ENCODE data around the gene ANKRD61. TPM values are rescaled to one million over a fixed set of nuclear protein-coding genes. Genes with fewer than 3 reads are reported as not detected.

ANKRD61 gene
- polyA plus RNA-seq, 1 of the 3 experiments (the other 2 are of a cell fraction): 0.53 TPM

DNA sequence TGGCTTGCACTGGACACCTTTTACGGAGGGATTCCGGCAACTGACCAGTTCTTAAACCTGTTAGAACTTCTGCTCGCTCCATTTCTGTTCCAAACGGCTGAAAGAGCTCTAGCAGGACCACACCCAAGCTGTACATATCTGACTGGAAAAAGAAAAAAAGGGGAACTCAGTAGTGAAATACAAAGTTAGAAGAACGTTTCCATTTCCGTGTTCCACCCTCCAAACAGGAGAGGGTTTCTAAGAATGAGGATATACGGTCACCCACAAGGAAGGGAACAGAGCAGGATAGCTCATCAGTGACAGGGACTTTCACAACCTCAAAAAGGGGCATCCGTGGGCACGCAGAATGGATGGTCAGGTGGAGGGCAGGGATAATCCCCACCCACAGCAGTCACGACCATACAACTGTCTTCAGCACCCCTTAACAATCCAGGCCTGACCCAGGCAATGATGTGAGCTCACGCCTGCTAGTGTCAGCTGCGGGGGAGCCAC lies 4.3 kb upstream of the ANKRD61 start (continued):
- TF ChIP-seq, protein P1, sequence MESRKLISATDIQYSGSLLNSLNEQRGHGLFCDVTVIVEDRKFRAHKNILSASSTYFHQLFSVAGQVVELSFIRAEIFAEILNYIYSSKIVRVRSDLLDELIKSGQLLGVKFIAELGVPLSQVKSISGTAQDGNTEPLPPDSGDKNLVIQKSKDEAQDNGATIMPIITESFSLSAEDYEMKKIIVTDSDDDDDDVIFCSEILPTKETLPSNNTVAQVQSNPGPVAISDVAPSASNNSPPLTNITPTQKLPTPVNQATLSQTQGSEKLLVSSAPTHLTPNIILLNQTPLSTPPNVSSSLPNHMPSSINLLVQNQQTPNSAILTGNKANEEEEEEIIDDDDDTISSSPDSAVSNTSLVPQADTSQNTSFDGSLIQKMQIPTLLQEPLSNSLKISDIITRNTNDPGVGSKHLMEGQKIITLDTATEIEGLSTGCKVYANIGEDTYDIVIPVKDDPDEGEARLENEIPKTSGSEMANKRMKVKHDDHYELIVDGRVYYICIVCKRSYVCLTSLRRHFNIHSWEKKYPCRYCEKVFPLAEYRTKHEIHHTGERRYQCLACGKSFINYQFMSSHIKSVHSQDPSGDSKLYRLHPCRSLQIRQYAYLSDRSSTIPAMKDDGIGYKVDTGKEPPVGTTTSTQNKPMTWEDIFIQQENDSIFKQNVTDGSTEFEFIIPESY (IDR thresholded peaks at IDR 0.05; ENCODE audit: borderline replicate concordance, low read depth): no peak
- TF ChIP-seq NRF1 (IDR thresholded peaks at IDR 0.05; ENCODE audit: low read depth, low read length) (no peak), RFX5 (IDR thresholded peaks at IDR 0.05; ENCODE audit: low read length) (no peak), EZH2phosphoT487 (IDR thresholded peaks at IDR 0.05; ENCODE audit: borderline replicate concordance, low read depth) (no peak), JUND (IDR thresholded peaks at IDR 0.05) (no peak)

DNA sequence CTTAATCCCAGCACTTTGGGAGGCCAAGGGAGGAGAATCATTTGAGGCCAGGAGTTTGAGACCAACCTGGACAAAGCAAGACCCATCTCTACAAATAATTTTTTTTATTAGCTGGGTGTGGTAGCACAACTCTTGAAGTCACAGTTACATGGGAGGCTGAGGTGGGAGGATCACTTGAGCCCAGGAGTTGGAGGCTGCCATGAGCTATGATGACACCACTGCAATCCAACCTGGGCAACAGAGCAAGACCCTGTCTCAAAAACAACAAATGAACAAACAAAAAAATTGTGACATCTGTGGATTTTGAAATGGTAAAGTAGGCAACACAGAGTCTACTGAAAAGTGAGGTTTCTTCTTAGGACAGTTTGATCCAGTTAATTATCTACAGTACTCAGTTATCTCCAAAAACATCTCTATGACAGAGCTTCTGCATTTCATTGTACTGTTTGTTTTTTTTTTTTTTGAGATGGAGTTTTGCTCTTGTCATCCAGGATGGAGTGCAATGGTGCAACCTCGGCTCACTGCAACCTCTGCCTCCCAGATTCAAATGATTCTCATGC lies 3.3 kb upstream of the ANKRD61 start:
- no peaks in the 10 kb centered on the region for H3K9me3 ChIP-seq
- no peak overlapping the region for H3K4me2 ChIP-seq
- ChIA-PET POLR2A (no interaction called here), CTCF (interaction anchor here (0.6 to 2.4 kb wide), 6 partner anchors 9 to 148 kb away, joined by 3 to 8 read pairs (median 4); no protein-coding TSS in a partner anchor)
- no peaks in the 10 kb centered on the region for H3K9me2 ChIP-seq
- no peak overlapping the region for H2AFZ ChIP-seq (ENCODE audit: low read depth)
- no peak for DNase-seq
- WGBS (ENCODE audit: low lambda C conversion rate): 91% methylated on average over 1 of the region's 1 CpG
- H3K4me3 ChIP-seq (ENCODE audit: low read depth in 2 of 2, low read length in 1 of 2): no peak overlapping the region
- H3K36me3 ChIP-seq (replicated peaks in 1 of 2; ENCODE audit: control insufficient read depth in 1 of 2, insufficient read depth in 2 of 2, low read length in 1 of 2): peaks cover 65 to 69% of the 10 kb centered on the region in 2 experiments
- peaks cover 15% of the 10 kb centered on the region for H3F3A ChIP-seq (replicated peaks; ENCODE audit: insufficient read depth)
- H4K20me1 ChIP-seq (ENCODE audit: insufficient read depth): no peaks in the 10 kb centered on the region
- H3K79me2 ChIP-seq (ENCODE audit: insufficient read depth): peaks cover 20% of the 10 kb centered on the region
- no peaks in the 10 kb centered on the region; a peak in 1 of 4 replicates for H3K4me1 ChIP-seq (ENCODE audit: control insufficient read depth in 1 of 2, insufficient read depth in 2 of 2, low read depth in 1 of 2, low read length in 1 of 2)
- H3K27ac ChIP-seq (ENCODE audit: low read depth in 2 of 2, low read length in 1 of 2): no peak overlapping the region
- H3K9ac ChIP-seq: no peak overlapping the region
- H3K27me3 ChIP-seq (ENCODE audit: insufficient read depth): no peaks in the 10 kb centered on the region
- TF ChIP-seq MXI1 (IDR thresholded peaks at IDR 0.05; ENCODE audit: low read depth, low read length): no peak
- TF ChIP-seq CHD2 (IDR thresholded peaks at IDR 0.05; ENCODE audit: low read length, partially characterized antibody): no peak
- no peak for TF ChIP-seq ELF1 (IDR thresholded peaks at IDR 0.05)
- no peak for TF ChIP-seq EP300 (IDR thresholded peaks at IDR 0.05; ENCODE audit: borderline replicate concordance in 1 of 2, low read depth in 1 of 2, low read length in 1 of 2)
- no peak for TF ChIP-seq TAF1 (IDR thresholded peaks at IDR 0.05; ENCODE audit: borderline replicate concordance, low read depth, low read length)
- TF ChIP-seq EZH2phosphoT487 (IDR thresholded peaks at IDR 0.05; ENCODE audit: borderline replicate concordance, low read depth): no peak
- TF ChIP-seq FOXM1 (IDR thresholded peaks at IDR 0.05; ENCODE audit: low read depth): no peak
- TF ChIP-seq RAD21 (IDR thresholded peaks at IDR 0.05; ENCODE audit: low read length): no peak
- TF ChIP-seq, protein P2, sequence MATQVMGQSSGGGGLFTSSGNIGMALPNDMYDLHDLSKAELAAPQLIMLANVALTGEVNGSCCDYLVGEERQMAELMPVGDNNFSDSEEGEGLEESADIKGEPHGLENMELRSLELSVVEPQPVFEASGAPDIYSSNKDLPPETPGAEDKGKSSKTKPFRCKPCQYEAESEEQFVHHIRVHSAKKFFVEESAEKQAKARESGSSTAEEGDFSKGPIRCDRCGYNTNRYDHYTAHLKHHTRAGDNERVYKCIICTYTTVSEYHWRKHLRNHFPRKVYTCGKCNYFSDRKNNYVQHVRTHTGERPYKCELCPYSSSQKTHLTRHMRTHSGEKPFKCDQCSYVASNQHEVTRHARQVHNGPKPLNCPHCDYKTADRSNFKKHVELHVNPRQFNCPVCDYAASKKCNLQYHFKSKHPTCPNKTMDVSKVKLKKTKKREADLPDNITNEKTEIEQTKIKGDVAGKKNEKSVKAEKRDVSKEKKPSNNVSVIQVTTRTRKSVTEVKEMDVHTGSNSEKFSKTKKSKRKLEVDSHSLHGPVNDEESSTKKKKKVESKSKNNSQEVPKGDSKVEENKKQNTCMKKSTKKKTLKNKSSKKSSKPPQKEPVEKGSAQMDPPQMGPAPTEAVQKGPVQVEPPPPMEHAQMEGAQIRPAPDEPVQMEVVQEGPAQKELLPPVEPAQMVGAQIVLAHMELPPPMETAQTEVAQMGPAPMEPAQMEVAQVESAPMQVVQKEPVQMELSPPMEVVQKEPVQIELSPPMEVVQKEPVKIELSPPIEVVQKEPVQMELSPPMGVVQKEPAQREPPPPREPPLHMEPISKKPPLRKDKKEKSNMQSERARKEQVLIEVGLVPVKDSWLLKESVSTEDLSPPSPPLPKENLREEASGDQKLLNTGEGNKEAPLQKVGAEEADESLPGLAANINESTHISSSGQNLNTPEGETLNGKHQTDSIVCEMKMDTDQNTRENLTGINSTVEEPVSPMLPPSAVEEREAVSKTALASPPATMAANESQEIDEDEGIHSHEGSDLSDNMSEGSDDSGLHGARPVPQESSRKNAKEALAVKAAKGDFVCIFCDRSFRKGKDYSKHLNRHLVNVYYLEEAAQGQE (IDR thresholded peaks at IDR 0.05; ENCODE audit: low read depth, low read length): no peak
- no peak for TF ChIP-seq YY1 (IDR thresholded peaks at IDR 0.05; ENCODE audit: low read depth)
